HK-2 (cell line): ENCODE results near the gene RBMS3.

Experiments
- DNase-seq: peaks from one replicate; pipeline ENCODE4 v3.0.0-alpha.2; 2018; ENCODE audit not compliant: unreplicated experiment

Gene RBMS3

GRCh38 chr3:29576675-29577074 lies 295.8 kb downstream of the RBMS3 start:
- no peak for DNase-seq

- DNase-seq, result no peak
Measured at GRCh38 chr3:29577250-29577649, 296.4 kb downstream of the RBMS3 start.

GRCh38 chr3:29581311-29581710 lies 300.4 kb downstream of the RBMS3 start:
- DNase-seq, result no peak

GRCh38 chr3:29582273-29582672 lies 301.4 kb downstream of the RBMS3 start:
- DNase-seq, result no peak

GRCh38 chr3:29583861-29584260 lies 303.0 kb downstream of the RBMS3 start:
- DNase-seq, result no peak

GRCh38 chr3:29585368-29585767 lies 304.5 kb downstream of the RBMS3 start:
- no peak for DNase-seq

- no peak for DNase-seq
Measured at GRCh38 chr3:29587340-29587739, 306.5 kb downstream of the RBMS3 start.

GRCh38 chr3:29590012-29590411 lies 309.1 kb downstream of the RBMS3 start:
- no peak for DNase-seq

GRCh38 chr3:29590461-29590860 lies 309.6 kb downstream of the RBMS3 start:
- DNase-seq, result no peak

- DNase-seq, result no peak
Measured at GRCh38 chr3:29591579-29591978, 310.7 kb downstream of the RBMS3 start.

- DNase-seq, result no peak
Measured at GRCh38 chr3:29593802-29594201, 312.9 kb downstream of the RBMS3 start.

GRCh38 chr3:29594261-29594660 lies 313.4 kb downstream of the RBMS3 start:
- DNase-seq, result no peak

GRCh38 chr3:29597376-29598008 lies 316.6 kb downstream of the RBMS3 start:
- DNase-seq, result no peak

- no peak for DNase-seq
Measured at GRCh38 chr3:29601861-29602585, 321.2 kb downstream of the RBMS3 start.

- no peak for DNase-seq
Measured at GRCh38 chr3:29605845-29606244, 325.0 kb downstream of the RBMS3 start.

- DNase-seq, result no peak
Measured at GRCh38 chr3:29606416-29606815, 325.5 kb downstream of the RBMS3 start.

- DNase-seq, result no peak
Measured at GRCh38 chr3:29608414-29609327, 327.8 kb downstream of the RBMS3 start.

- DNase-seq, result no peak
Measured at GRCh38 chr3:29609328-29609811, 328.5 kb downstream of the RBMS3 start.

- no peak for DNase-seq
Measured at GRCh38 chr3:29610781-29611180, 329.9 kb downstream of the RBMS3 start.

GRCh38 chr3:29611252-29611651 lies 330.4 kb downstream of the RBMS3 start:
- DNase-seq, result no peak

GRCh38 chr3:29612536-29612935 lies 331.7 kb downstream of the RBMS3 start:
- DNase-seq, result no peak

- DNase-seq, result no peak
Measured at GRCh38 chr3:29614954-29615353, 334.1 kb downstream of the RBMS3 start.
